HG03575 (cell line): Measurements from ENCODE around the gene UBE2I.
"Not testable (repeated sequence)": the region's sequence is repeated elsewhere in the genome, so short reads cannot be mapped to it uniquely, and the experiment has no call there.

ENCODE experiments used
- ATAC-seq: cut with Tn5 transposase; IDR thresholded peaks from one replicate; pipeline ENCODE4 v1.9.1; 2021; ENCODE audit not compliant: unreplicated experiment, insufficient number of reproducible peaks, low FRiP score; ENCODE audit errors: extremely low read depth

UBE2I gene

DNA sequence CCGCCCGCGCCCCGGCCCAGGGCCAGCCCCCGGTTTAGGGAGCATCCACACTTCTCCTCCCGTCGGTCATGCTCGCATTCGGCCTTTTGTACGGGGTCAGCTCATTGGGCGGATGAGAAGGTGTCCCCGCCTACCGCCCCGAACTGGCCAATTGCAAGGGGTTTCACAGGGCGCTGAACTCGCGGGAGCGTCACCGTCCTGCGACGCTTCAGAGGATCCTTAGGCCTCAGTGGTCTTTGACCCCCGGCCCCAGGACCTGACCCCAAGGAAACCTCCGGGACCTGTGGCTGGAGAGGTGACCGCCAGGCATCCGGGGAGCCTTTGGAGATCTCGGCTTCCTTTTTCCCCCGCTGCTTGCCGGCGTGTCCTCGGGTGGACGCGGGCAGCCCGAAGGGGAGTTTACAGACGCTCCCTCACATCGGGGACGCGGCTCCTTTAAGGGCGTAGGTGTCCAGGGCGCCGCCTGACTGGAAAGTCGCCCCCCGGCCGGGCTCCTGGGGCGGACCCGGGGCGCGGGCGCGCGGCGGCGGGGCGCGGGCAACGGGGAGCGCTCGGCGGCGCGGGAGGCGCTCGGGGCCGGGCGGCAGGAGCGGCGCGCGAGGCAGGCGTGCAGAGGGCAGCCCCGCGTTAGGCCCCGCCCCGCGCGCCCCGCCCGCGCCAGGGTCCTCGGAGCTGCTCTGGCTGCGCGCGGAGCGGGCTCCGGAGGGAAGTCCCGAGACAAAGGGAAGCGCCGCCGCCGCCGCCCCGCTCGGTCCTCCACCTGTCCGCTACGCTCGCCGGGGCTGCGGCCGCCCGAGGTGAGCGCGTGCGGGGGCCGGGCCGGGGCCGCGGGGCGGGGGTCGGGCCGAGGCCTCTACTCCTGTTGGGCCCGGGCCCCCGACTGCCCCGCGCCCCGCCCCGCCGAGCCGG lies at the start of gene UBE2I:
UBE2I (plus strand) TSS at position 660 of the 909 bp plus-strand sequence. CDS start 4,395 bp downstream, outside the sequence.
- no peak for ATAC-seq

DNA sequence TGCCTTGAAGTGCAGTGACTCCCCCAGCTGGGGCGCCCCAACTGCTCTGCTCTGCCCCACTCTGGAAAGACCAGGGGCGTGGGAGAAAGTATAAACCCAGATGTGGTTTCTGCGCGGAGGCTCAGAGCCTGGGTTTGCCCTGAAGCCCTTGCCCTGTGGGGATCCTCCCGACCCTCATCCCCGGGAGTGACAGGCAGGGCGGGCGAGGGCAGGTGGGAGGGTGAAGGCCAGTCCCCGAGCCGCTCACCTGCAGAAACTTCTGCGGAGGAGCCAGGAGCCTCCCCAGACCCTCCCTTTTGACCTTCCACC lies 49.7 kb upstream of the UBE2I start:
- ATAC-seq: no peak

DNA sequence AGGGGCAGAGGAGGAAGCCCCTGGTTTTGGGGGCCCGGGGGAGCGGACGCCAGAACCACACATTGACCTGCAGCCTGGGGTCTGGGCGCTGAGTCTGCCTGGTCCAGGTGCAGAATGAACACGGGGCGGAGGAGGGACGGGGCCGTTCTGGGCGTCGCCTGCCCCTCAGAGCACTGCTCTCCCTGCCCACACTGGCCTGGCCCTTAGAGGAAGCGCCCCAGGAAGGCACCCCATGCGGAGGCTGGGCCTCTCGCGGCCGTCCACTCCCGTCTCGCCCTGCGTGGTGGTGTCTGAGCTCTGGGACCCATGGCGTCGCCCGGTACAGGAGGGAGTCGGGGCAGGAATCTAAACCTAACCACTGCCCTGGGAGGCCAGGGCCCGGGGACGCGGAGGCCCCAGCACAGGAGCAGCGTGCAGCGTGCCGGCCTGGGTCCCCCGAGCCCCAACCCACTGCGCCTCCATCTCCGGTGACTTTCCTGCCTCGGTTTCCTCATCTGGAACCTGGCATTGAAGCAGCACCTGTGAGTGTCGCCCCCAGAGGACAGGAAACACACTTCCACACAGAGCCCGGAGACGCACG lies 49.2 kb upstream of the UBE2I start:
- no peak for ATAC-seq

DNA sequence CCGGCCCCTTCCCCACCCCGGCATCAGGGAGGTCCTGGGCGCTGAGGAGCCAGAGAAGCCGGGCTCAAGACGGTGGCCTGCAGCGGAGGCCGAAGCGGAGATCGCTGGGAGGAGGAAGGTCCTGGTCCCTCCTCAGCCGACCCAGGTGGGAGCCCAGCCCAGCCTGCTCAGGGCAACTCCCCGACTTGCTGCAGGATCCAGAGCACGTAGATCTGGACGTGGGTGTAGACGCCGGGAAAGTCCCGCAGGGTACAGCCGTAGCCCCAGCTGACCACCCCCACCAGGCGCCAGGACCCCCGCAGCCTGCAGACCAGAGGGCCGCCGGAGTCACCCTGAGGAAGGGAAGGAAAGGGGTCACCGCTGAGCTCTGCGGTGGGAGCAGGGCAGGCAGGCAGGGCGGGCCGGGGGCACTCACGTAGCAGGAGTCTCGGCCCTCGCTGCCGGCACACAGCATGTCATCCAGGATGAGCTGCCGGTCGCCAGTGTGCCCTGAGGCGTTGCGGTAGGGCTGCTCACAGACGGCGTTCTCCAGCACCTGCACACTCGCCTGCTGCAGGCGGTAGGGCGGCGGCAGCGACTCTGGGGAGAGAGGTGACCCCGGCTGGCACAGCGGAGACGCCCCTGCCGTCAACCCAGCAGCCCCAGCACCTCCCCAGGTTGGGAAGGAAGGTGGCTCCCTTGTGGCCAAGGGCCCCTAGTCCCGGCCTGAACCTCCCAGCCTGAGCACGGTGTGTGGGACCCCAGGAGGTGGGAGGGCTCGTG lies 48.1 kb upstream of the UBE2I start:
- ATAC-seq: no peak

DNA sequence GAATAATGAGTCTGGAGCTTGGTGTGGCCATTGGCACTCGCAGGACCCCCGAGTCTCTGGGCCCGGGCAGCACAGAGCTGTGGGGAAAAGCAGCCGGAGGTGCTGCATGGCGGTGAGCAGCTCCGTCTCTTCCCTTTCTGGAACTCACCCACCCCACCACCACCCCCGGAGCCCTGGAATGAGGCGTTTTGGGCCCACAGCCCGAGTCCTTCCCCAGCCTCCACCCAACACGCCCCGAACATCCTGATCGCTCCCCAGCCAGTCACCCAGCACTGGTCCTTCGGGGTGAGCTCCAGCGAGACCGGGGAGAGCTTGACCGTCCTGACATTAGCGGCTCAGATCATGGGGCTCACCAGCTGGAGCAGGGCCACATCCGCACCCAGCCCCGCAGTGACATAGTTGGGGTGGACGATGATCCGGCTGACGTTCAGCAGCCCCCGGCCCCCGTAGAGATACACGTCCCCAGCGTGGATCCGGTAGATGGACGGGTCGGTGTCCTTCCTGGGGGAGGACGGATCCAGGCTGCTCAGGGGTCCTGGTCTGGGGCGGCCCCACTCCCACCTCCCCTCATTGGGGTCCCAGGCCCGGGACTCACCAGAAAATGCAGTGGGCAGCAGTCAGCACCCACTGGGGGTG lies 47.1 kb upstream of the UBE2I start:
- no peak for ATAC-seq

DNA sequence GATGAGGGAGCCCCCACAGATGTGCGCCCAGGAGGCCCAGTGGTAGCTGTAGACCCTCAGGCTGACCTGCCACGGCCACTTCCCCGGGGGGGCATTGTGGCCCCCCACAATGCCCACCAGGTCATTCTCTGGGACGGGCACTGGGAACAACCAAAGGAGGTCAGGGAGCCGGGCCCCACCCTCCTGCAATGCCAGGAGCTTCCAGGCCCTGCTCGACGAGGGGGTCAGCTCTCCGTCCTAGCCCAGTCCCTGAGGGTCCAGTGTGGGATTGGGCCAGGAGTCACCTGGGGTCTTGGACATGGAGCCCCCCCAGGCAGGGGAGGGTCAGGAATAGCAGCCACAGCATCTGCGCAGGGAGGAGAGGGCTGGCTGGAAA lies 46.6 kb upstream of the UBE2I start:
- ATAC-seq: no peak

DNA sequence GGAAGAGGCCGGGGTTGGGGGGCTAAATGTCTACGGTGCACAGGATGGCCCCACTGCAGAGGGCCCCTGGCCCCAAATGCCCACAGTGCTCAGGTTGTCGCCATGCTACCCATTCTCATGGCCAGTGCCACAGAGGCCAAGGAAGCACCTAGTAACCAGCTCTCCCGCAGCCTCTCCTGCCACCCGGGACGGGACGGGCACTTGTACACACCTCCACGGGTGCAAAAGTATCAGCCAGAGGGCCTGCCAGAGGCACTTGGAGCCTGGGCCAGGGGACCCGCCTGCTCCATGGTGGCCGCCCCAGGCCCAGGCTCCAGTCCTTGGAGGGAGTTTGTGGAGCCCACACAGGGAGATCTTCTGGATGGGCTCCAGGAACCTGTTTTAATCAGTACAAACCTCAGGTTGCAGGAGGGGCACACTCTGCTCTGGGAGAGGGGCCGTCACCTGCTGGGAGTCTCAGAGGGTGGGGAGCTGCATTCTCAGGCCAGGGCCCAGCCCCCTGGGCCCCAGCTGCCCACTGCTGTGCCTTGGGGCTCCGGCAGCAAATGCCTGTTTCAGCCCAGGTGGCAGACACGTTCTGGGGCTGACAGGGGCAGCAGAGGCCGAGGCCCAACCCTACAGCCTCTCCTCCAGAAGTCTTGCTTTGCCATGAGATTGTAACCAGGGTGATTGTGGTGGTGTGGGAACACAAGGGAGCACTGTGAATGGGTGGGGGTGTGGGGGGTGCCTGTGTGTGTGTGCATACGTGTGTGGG lies 45.7 kb upstream of the UBE2I start:
- no peak for ATAC-seq

DNA sequence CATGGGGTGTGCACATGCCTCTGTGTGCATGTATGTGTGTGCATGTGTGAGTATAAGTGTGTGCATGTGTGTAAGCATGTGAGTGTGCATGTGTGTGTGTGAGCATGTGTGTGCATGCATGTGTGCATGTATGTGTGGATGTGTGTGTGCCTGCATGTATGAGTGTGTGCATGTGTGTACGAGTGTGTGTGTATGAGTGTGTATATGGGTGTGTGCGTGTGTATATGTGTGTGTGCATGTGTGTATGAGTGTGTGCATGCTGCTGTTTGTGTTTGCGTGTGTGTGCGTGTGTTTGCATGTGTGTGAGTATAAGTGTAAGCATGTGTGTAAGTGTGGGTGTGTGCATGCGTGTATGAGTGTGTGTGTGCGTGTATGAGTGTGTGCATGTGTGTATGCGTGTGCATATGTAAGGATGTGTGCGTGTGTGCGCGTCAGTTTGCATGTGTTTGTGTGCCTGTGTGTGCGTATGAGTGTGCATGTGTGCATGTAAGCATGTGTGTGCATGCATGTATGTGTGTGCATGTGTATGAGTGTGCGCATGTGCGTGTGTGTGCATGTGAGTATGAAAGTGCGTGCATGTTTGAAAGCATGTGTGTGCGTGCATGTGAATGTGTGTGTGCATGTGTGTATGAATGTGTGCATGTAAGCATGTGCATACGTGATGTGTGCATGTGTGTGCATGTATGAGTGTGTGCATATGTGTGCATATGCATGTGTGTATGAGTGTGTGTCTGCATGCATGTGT lies 44.9 kb upstream of the UBE2I start:
- ATAC-seq: no peak

DNA sequence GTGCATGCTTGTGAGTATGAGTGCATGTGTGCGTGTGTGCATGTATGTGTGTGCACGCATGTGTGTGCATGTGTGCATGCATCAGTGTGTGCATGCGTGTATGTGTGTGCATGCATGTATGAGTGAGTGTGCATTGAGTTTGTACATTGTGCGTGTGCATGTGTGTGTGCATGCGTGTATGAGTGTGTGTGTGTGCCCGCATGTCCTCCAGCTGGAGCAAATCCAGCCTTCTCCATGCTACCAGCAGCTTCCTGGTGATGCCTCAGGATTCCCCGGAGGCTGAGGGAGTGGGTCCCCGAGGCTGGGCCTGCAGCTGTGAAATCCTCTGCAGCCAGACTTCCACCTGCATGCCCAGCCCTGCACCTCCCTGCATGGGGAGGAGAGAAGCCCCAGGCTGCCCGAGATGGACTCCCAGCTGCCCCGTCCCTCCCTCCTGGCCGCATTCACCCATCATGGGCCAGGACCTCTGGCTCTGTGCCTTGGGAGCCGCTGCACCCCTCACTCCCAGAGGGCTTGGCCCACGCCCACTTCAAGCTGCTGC lies 44.3 kb upstream of the UBE2I start:
- ATAC-seq: no peak

DNA sequence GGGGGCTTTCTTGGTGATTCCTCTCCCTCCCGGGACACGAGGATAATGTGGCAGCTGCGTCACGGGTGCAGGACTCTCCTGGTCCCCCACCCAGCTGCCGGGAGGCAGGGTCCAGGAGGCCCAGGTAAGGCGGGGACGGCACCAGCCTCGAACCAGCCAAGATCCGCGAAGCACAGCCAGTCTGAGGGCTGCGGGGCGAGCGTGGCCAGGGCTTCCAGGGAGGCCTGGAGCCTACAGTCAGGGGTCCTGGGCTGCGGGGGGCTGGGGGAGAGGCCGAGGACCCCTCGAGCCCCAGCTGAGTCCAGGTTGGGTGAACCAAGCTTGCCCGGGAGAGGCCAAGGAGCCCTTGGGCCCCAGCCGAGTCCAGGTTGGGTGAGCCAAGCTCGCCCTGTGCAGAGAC lies 43.6 kb upstream of the UBE2I start:
- ATAC-seq: no peak

DNA sequence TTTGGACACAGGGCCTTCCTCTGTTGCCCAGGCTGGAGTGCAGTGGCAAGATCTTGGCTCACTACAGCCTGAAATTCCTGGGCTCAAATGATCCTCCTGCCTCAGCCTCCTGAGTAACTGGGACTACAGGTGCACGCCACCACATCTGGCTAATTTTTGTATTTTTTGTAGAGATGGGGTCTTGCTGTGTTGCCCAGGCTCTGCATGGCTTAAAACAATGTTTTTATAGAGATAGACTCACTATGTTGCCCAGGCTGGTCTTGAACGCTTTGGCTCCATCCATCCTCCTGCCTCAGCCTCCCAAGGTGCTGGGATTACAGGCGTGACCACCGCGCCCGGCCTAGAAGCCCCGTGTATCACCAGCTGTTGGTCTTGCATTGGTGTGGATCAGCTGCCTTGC lies 40.0 kb upstream of the UBE2I start:
- ATAC-seq: not testable (repeated sequence)

DNA sequence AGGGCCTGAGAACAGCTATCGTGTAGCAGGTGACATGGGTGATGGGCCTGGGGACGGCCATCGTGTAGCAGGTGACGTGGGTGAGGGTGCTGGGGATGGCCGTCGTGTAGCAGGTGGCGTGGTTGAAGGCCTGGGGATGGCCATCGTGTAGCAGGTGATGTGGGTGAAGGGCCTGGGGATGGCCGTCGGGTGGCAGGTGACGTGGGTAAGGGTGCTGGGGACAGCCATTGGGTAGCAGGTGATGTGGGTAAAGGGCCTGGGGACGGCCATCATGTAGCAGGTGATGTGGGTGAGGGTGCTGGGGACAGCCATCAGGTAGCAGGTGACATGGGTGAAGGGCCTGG lies 38.1 kb upstream of the UBE2I start:
- no peak for ATAC-seq

DNA sequence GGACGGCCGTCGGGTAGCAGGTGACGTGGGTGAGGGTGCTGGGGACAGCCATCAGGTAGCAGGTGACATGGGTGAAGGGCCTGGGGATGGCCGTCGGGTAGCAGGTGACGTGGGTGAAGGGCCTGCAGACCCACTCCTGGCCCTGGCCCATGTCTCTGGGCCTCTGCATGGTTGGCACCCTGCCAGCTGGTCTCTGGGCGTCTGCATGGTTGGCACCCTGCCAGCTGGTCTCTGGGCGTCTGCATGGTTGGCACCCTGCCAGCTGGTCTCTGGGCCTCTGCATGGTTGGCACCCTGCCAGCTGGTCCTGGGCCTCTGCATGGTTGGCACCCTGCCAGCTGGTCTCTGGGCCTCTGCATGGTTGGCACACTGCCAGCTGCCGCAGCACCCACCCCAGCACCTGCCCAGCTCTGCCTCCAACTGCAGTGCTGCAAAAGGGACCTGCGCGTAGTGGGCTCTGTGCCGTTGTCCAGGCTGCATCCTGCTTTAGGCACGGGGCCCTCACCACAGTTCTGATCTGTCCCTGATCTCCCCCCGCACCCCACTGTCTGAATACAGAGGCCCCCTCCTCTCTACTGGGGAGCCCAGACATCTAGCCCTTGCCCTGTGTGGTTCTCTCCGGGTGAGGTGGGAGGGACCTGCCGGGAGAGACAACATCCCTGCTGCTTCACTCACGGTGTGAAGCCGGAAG lies 37.6 kb upstream of the UBE2I start:
- not testable (repeated sequence) for ATAC-seq

DNA sequence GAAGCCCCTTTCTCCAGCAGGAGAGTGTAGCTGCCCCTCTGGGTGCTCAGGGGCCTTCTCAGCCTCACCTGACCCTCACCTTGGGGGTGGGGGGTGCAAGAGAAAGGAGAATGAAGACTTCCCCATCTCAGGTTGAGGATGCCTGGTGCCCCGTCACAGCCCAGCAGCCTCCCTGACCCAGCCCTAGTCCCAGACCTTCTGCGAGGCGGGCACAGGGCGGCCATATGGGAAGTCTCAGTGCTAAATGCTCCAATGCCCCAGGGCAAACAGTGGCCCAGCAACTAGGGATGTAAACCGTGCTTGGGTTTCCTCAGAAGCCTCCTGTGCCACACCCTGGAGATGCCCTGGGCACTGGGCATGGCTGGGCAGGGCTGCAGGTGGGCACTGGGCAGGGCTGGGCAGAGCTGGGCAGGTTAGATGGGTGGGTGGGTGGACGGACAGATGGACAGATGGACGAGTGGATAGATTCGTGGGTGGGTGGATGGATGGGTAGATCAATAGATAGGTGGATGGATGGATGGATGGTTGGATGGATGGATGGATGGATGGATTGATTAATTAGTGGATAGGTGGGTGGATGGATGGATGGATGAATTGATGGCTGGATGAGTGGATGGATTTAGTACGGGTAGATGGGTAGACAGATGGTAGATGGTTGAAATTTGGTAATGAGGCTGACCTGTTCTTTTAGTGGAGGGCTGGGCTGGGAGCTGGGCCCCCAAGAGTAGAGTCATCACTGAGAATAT lies 36.8 kb upstream of the UBE2I start:
- no peak for ATAC-seq

DNA sequence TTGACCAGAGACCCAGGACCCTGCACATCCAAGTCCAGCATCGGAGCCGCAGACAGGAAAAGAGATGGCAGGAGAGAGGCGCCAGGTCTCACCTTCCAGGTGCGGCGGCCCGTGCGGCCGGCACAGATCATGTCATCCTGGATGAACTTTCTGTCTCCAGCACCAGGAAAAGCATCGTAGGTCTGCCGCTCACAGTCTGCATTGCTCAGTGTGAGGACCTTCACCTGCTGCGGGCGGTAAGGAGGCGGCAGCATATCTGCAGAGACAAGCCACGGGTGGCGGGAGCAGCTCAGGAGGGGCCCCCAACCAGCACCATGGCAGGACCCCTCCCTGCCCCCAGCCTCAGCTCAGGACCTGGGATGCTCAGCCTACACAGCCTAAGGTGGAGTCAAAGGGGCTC lies 35.6 kb upstream of the UBE2I start:
- no peak for ATAC-seq

DNA sequence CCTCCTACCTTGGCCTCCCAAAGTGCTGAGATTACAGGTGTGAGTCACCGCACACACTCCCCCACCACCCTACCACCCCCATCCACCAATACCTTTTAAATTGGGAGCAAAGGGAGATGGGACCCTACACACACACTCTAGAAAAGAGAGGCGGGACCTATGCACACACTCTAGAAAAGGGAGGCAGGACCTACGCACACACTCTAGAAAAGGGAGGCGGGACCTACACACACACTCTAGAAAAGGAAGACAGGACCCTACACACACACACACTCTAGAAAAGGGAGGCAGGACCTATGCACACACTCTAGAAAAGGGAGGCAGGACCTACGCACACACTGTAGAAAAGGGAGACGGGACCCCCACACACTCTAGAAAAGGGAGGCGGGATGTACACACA lies 34.7 kb upstream of the UBE2I start:
- ATAC-seq: no peak
